Hepatocyte (in vitro differentiated cells): ENCODE results near the gene CECR2.

ENCODE experiments used
- EZH2phosphoT487 ChIP-seq: fragments of 200-600 bp; sonication (generic); IDR thresholded peaks from one replicate; pipeline ENCODE4 v1.6.1; 2018; ENCODE audit warnings: antibody characterized with exemption, mild to moderate bottlenecking, low read depth, moderate library complexity; ENCODE audit not compliant: unreplicated experiment, severe bottlenecking
- TF ChIP-seq, protein P1 (sequence below): fragments of 200-600 bp; sonication (generic); IDR thresholded peaks from 2 replicates; pipeline ENCODE4 v1.5.1; 2016; ENCODE audit warnings: antibody characterized with exemption, mild to moderate bottlenecking; ENCODE audit not compliant: poor library complexity

DNA sequence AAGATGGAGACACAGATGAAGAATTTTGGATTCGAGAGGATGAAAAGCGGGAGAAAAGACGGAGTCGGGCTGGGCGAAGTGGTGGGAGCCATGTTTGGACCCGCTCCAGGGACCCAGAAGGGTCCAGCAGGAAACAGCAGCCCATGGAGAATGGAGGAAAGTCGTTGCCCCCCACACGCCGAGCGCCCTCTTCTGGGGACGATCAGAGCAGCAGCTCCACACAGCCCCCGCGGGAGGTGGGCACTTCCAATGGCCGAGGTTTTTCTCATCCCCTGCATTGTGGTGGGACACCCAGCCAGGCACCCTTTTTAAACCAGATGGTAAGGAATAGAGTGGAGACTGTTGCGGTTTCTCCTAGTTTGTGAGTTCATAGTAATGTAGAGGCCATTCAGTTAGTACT, 171.2 kb downstream of the CECR2 start:
- TF ChIP-seq, protein P1, sequence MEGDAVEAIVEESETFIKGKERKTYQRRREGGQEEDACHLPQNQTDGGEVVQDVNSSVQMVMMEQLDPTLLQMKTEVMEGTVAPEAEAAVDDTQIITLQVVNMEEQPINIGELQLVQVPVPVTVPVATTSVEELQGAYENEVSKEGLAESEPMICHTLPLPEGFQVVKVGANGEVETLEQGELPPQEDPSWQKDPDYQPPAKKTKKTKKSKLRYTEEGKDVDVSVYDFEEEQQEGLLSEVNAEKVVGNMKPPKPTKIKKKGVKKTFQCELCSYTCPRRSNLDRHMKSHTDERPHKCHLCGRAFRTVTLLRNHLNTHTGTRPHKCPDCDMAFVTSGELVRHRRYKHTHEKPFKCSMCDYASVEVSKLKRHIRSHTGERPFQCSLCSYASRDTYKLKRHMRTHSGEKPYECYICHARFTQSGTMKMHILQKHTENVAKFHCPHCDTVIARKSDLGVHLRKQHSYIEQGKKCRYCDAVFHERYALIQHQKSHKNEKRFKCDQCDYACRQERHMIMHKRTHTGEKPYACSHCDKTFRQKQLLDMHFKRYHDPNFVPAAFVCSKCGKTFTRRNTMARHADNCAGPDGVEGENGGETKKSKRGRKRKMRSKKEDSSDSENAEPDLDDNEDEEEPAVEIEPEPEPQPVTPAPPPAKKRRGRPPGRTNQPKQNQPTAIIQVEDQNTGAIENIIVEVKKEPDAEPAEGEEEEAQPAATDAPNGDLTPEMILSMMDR: no peak
- no peak for TF ChIP-seq EZH2phosphoT487
